Activated naive CD4-positive, alpha-beta T cell treated with anti-CD3 and anti-CD28 coated beads, Interleukin-2, amount 50 U/mL, for 72 hours (primary cell): ENCODE data around the gene ZEB1. TPM values are rescaled to one million over a fixed set of nuclear protein-coding genes. Genes with fewer than 3 reads are reported as not detected.

Experiments used
- ATAC-seq, 2 donors: fragments of 150-1000 bp; cut with Tn5 transposase; 2 replicates each; pipeline ENCODE4 v1.10.0; 2021; ENCODE audit warnings: mild to moderate bottlenecking in 2 of 2, moderate library complexity in 2 of 2
- DNase-seq, 2 donors: peaks; one replicate each; pipeline ENCODE4 v3.0.0; 2021 to 2022; ENCODE audit warnings: low spot score in 2 of 2
- H3K27ac Mint-ChIP-seq, 2 donors: one replicate each; pipeline ENCODE4 v1.8.0; 2022; ENCODE audit warnings: mild to moderate bottlenecking in 2 of 2, mixed read lengths in 2 of 2
- H3K36me3 Mint-ChIP-seq, 2 donors: one replicate each; pipeline ENCODE4 v1.8.0; 2022; ENCODE audit warnings: mixed read lengths in 2 of 2
- H3K9me3 Mint-ChIP-seq, 2 donors: one replicate each; pipeline ENCODE4 v1.8.0; 2022; ENCODE audit warnings: mixed read lengths in 2 of 2
- total RNA-seq, 2 donors: library from RNA; stranded (reverse); gene quantifications; one replicate each; pipeline ENCODE4 v1.2.3, GENCODE V29; 2022

ZEB1 gene
- total RNA-seq, 2 donors from 2014 or later, result 44.4 to 56.8 TPM

- ATAC-seq (no peak), DNase-seq (no peak)
- Mint-ChIP-seq H3K9me3 (peaks cover 8 to 12% of the 10 kb centered on the region in 2 donors), H3K27ac (no peak overlapping the region), H3K36me3 (peaks cover 9 to 34% of the 10 kb centered on the region in 2 donors)
Observed at GRCh38 chr10:31479752-31480151, 160.7 kb downstream of the ZEB1 start.

GRCh38 chr10:31483546-31483945 lies 164.5 kb downstream of the ZEB1 start:
- H3K27ac Mint-ChIP-seq, result no peak overlapping the region
- no peak for DNase-seq
- ATAC-seq, result no peak
- peaks cover 2 to 4% of the 10 kb centered on the region in 2 donors for H3K36me3 Mint-ChIP-seq
- peaks cover 2 to 3% of the 10 kb centered on the region in 2 donors for H3K9me3 Mint-ChIP-seq

DNA sequence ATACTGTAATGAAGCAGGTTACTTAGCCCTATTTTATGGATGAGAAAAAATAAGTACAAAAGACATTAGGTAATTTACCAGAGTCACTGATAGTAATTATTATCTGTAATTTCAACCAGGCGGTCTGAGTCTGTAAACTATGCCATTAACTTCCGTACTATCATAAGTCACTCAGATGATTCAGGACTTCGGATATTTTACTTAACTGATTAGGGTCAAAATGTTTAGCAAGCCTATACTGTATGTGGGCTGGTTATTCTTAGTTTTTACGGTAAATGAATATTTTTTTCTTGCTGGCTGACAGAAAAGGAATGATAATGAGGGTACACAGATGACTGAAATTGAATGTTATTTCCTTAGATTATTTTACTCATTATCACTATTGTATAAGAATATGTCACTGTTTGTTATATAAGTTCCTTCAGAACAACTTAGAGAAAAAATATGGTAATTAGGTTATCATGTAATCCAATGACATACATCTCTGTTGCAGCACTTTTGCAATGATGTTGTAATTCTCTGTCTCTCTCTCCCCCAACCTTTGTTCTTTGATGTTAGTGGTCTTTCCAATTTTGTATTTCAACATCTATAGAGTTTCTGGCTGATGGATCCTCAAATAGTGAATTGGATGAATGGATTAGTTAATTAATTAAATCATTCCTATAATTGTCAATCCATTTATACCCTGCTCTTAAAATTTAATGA lies 165.6 kb downstream of the ZEB1 start:
- Mint-ChIP-seq H3K9me3 (peaks cover 7 to 9% of the 10 kb centered on the region in 2 donors), H3K36me3 (peaks cover 7 to 9% of the 10 kb centered on the region in 2 donors), H3K27ac (no peak overlapping the region)
- ATAC-seq, result no peak
- no peak for DNase-seq

- DNase-seq (peak in 1 of 2 donors; percentile 19), ATAC-seq (peak; percentile 26 to 48)
- Mint-ChIP-seq H3K36me3 (peaks cover 7 to 9% of the 10 kb centered on the region in 2 donors), H3K27ac (peak overlapping the region in 1 of 2 donors; percentile 39), H3K9me3 (peaks cover 7 to 10% of the 10 kb centered on the region in 2 donors)
Observed at GRCh38 chr10:31490858-31491504, 172.0 kb downstream of the ZEB1 start.

DNA sequence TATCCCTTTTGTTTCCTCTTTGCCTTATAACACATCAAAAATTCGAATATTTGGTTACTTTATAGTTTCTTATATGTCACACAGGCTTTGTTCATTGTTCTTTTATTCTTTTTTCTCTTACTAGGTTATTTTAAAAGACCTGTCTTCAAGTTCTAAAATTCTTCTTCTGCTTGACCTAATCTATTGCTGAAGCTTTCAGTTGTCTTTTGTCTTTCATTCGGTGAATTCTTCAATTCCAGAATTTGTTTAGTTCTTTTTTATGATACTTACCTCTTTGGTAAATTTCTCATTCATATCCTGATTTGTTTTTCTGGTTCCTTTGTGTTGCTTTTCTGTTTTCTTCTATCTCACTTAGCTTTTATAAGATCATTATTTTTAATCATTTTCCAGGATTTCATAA lies 188.4 kb downstream of the ZEB1 start:
- Mint-ChIP-seq H3K27ac (no peak overlapping the region), H3K9me3 (peaks cover 43 to 44% of the 10 kb centered on the region in 2 donors), H3K36me3 (peaks cover 54 to 65% of the 10 kb centered on the region in 2 donors)
- ATAC-seq (no peak), DNase-seq (no peak)

GRCh38 chr10:31508234-31508633 lies 189.2 kb downstream of the ZEB1 start:
- no peak for DNase-seq
- H3K36me3 Mint-ChIP-seq, result peaks cover 54 to 65% of the 10 kb centered on the region in 2 donors

GRCh38 chr10:31508882-31509281 lies 189.9 kb downstream of the ZEB1 start:
- Mint-ChIP-seq H3K27ac (peak overlapping the region in 1 of 2 donors; percentile 17), H3K36me3 (peaks cover 48 to 59% of the 10 kb centered on the region in 2 donors), H3K9me3 (peaks cover 41 to 42% of the 10 kb centered on the region in 2 donors)
- DNase-seq (no peak), ATAC-seq (no peak)

More at GRCh38 chr10:31508234-31508633, 189.2 kb downstream of the ZEB1 start:
- peak in 1 of 2 donors; percentile 36 for ATAC-seq
- peaks cover 43 to 44% of the 10 kb centered on the region in 2 donors for H3K9me3 Mint-ChIP-seq
- H3K27ac Mint-ChIP-seq, result peak overlapping the region in 1 of 2 donors; percentile 6

GRCh38 chr10:31509989-31510388 lies 191.0 kb downstream of the ZEB1 start:
- Mint-ChIP-seq H3K27ac (no peak overlapping the region), H3K9me3 (peaks cover 30 to 31% of the 10 kb centered on the region in 2 donors), H3K36me3 (peaks cover 37 to 56% of the 10 kb centered on the region in 2 donors)
- no peak for DNase-seq
- peak in 1 of 2 donors; percentile 40 for ATAC-seq

GRCh38 chr10:31515116-31515515 lies 196.1 kb downstream of the ZEB1 start:
- no peak overlapping the region for H3K27ac Mint-ChIP-seq

DNA sequence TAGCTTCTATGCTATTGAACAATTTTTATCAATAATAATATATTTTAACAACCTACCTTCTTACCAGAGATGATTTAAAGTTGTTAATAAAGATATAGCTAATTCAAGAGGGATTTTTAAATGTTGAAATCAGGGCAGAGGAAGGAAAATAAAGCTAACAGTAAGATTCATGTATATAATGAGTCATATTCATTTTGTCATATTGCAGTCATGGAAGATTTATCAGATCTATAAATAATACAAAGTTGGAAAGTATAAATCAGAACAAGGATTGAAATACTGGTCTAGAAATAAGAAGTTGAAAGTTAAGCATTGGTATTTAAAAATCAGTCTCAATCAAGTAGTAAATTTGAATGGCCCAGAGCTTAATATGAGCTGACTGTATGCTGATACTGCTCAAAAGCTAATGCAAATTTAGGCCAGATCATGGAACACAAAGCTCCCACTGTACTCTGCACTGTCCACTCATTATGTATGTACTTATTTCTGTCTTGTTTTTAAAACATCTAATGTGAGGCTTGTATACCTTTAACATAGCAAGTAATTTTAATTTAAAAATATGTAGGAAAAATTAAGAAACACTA lies 196.9 kb downstream of the ZEB1 start:
- H3K27ac Mint-ChIP-seq, result peak overlapping the region in 1 of 2 donors; percentile 75
- DNase-seq (no peak), ATAC-seq (no peak)
- no peaks in the 10 kb centered on the region for H3K9me3 Mint-ChIP-seq
- peaks cover 9 to 22% of the 10 kb centered on the region in 2 donors for H3K36me3 Mint-ChIP-seq

More at GRCh38 chr10:31515116-31515515, 196.1 kb downstream of the ZEB1 start:
- Mint-ChIP-seq H3K36me3 (peaks cover 2 to 20% of the 10 kb centered on the region in 2 donors), H3K9me3 (no peaks in the 10 kb centered on the region)
- ATAC-seq, result no peak
- no peak for DNase-seq

- no peak for ATAC-seq
- peak overlapping the region in 1 of 2 donors; percentile 63 for H3K27ac Mint-ChIP-seq
- peaks cover 17 to 28% of the 10 kb centered on the region in 2 donors for H3K36me3 Mint-ChIP-seq
- H3K9me3 Mint-ChIP-seq, result no peaks in the 10 kb centered on the region
- no peak for DNase-seq
Observed at GRCh38 chr10:31520986-31521831, 202.2 kb downstream of the ZEB1 start.

DNA sequence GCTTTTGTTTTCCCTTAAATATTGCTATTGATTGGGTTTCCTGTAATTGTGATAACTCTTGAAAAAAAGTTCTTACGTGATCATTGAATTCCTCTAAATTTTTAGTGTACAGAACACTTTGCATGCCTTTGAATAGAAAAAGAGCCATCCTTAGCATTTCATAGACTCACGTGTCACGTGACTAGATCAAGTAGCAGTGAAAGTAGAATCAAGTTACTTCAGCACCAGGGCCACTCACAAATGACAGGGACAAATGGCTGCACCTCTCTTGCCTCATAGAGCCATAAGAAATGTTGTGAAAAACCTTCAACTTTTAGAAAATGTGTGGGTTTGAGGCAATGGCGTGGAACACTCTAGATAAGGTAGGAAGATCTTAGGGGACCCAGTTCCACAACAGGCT lies 203.8 kb downstream of the ZEB1 start:
- Mint-ChIP-seq H3K36me3 (peaks cover 23 to 34% of the 10 kb centered on the region in 2 donors), H3K9me3 (no peaks in the 10 kb centered on the region), H3K27ac (no peak overlapping the region)
- ATAC-seq, result no peak
- DNase-seq, result no peak

DNA sequence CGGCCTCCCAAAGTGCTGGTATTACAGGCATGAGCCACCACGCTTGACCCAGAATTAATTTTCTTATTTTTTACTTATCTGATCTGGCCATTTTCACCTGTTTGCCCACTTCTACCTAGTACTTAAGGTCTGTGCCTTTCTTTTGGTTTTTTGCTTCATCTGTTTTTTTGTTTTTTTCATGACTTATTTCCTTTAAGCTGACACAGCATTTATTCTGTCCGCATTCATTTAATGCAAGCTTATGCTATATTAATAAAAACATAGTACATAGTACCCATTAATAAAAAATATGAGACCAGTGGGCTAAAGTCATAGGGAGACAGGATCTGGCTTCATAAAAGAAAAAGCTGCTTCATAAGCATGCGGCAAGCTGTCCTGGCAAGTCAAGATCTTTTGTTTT lies 205.4 kb downstream of the ZEB1 start:
- Mint-ChIP-seq H3K36me3 (peaks cover 23 to 34% of the 10 kb centered on the region in 2 donors), H3K9me3 (no peaks in the 10 kb centered on the region), H3K27ac (no peak overlapping the region)
- no peak for DNase-seq
- no peak for ATAC-seq

- DNase-seq, result no peak
- H3K9me3 Mint-ChIP-seq, result no peaks in the 10 kb centered on the region
- H3K27ac Mint-ChIP-seq, result no peak overlapping the region
Observed at GRCh38 chr10:31526178-31526577, 207.2 kb downstream of the ZEB1 start.

GRCh38 chr10:31526681-31527080 lies 207.7 kb downstream of the ZEB1 start:
- Mint-ChIP-seq H3K27ac (peak overlapping the region in 1 of 2 donors; percentile 62), H3K36me3 (peaks cover 6 to 14% of the 10 kb centered on the region in 2 donors), H3K9me3 (no peaks in the 10 kb centered on the region)
- no peak for DNase-seq
- ATAC-seq, result no peak

More at GRCh38 chr10:31526178-31526577, 207.2 kb downstream of the ZEB1 start:
- H3K36me3 Mint-ChIP-seq, result peaks cover 11 to 19% of the 10 kb centered on the region in 2 donors
- ATAC-seq, result no peak

DNA sequence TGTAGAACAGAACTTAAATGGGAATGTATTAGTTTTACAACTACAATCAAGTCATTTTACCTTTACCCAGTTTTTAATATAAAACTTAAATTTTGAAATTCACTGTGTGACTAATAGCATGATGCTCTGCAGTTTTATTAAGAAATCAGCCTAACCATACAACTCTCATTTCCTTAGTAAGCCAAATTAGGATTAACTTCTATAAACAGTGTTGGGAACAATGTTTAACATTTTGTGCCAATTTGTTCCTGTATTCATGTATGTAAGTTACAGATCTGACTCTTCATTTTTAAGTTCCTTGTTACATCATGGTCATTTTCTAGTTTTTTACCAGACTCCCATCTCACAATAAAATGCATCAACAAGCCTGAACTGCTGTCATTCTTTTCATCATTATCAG lies 209.8 kb downstream of the ZEB1 start:
- no peak for DNase-seq
- peaks cover 6 to 12% of the 10 kb centered on the region in 2 donors for H3K36me3 Mint-ChIP-seq
- no peak overlapping the region for H3K27ac Mint-ChIP-seq
- peaks cover 0 to 3% of the 10 kb centered on the region in 2 donors for H3K9me3 Mint-ChIP-seq
- no peak for ATAC-seq
